A673 (cell line): ENCODE measurements around the gene ZFYVE19. TPM values are rescaled to one million over a fixed set of nuclear protein-coding genes. Genes with fewer than 3 reads are reported as not detected.

Source experiments
- BruUV-seq: library from RNA; stranded (reverse); fragments of 400-500 nt; replicated peaks from 2 replicates; lab custom pipeline; 2021; lab: Mats Ljungman, UMichigan
- CTCF ChIA-PET: fragments of 300-600 bp; sonication (Branson Sonifier 250); formaldehyde crosslinking; loops from one replicate; lab custom pipeline; 2022; ENCODE audit warnings: antibody characterized with exemption; lab: Charles Lee
- POLR2A ChIA-PET: fragments of 300-600 bp; sonication (Branson Sonifier 250); formaldehyde crosslinking; loops from one replicate; lab custom pipeline; 2022; ENCODE audit warnings: antibody characterized with exemption; ENCODE audit not compliant: low non-redundant PET; lab: Charles Lee
- DNase-seq: peaks from one replicate; pipeline ENCODE4 v3.0.0-alpha.2; 2015; ENCODE audit warnings: low spot score
- H3K27ac ChIP-seq: fragments of 200-600 bp; sonication (generic); 2 replicates; pipeline ENCODE4 v1.5.1; 2016; ENCODE audit warnings: mixed run types, low read depth, mild to moderate bottlenecking, mixed read lengths, antibody characterized with exemption, low read length; ENCODE audit not compliant: poor library complexity, severe bottlenecking
- H3K27me3 ChIP-seq: fragments of 200-600 bp; sonication (generic); replicated peaks from 2 replicates; pipeline ENCODE4 v1.6.1; 2017; ENCODE audit warnings: mixed run types, low read depth, mild to moderate bottlenecking, mixed read lengths, antibody characterized with exemption, low read length; ENCODE audit not compliant: insufficient read depth, poor library complexity
- H3K36me3 ChIP-seq: fragments of 200-600 bp; sonication (generic); 2 replicates; pipeline ENCODE4 v1.6.1; 2016; ENCODE audit warnings: mixed run types, mild to moderate bottlenecking, mixed read lengths, antibody characterized with exemption, low read length; ENCODE audit not compliant: insufficient read depth, poor library complexity, severe bottlenecking
- H3K4me1 ChIP-seq: fragments of 200-600 bp; sonication (generic); 2 replicates; pipeline ENCODE4 v1.6.1; 2017; ENCODE audit warnings: mixed run types, mild to moderate bottlenecking, mixed read lengths, antibody characterized with exemption, low read length; ENCODE audit not compliant: insufficient read depth, poor library complexity, severe bottlenecking
- H3K4me3 ChIP-seq: fragments of 200-600 bp; sonication (generic); 2 replicates; pipeline ENCODE4 v1.5.1; 2016; ENCODE audit warnings: low read depth, mixed run types, mild to moderate bottlenecking, mixed read lengths, low read length; ENCODE audit not compliant: poor library complexity, severe bottlenecking
- H3K9me3 ChIP-seq: fragments of 200-600 bp; sonication (generic); 2 replicates; pipeline ENCODE4 v1.6.1; 2016; ENCODE audit warnings: mixed run types, low read depth, mild to moderate bottlenecking, mixed read lengths, antibody characterized with exemption, low read length; ENCODE audit not compliant: poor library complexity, severe bottlenecking
- CTCF ChIP-seq: fragments of 300-800, 200-600 bp; sonication (generic); conservative IDR thresholded peaks from 2 replicates; pipeline ENCODE4 v1.5.1; 2017; ENCODE audit warnings: low read depth, mild to moderate bottlenecking, antibody characterized with exemption, low read length, moderate library complexity, mixed read lengths
- EZH2 ChIP-seq: fragments of 200-600 bp; sonication (generic); IDR thresholded peaks from 2 replicates; pipeline ENCODE4 v1.6.1; 2017; ENCODE audit warnings: borderline replicate concordance, low read depth, mild to moderate bottlenecking, mixed read lengths, antibody characterized with exemption, low read length; ENCODE audit not compliant: poor library complexity, severe bottlenecking
- intact Hi-C: fragments of 100-400 bp; cut with micrococcal nuclease; formaldehyde crosslinking; loops from one replicate; pipeline ENCODE4 v1.10.0; 2022; ENCODE audit not compliant: unreplicated experiment
- total RNA-seq: library from RNA; stranded (reverse); gene quantifications from 2 replicates; pipeline ENCODE4 v1.2.3, GENCODE V29; 2021

ZFYVE19 gene
- total RNA-seq, 1 experiment from 2014 or later = 26.4 TPM

- Histone ChIP-seq H3K4me1 (peaks cover 13% of the 10 kb centered on the region), H3K4me3 (no peak overlapping the region), H3K9me3 (no peaks in the 10 kb centered on the region), H3K27ac (no peak overlapping the region), H3K27me3 (no peaks in the 10 kb centered on the region), H3K36me3 (no peaks in the 10 kb centered on the region)
- intact Hi-C loops = no loop called here
- DNase-seq = no peak
- ChIA-PET CTCF (no interaction called here), POLR2A (no interaction called here)
- no TSS peak for BruUV-seq
- TF ChIP-seq EZH2 = no peak
- TF ChIP-seq CTCF = no peak
Observed at GRCh38 chr15:40792394-40792793, 14.5 kb upstream of the ZFYVE19 start.

GRCh38 chr15:40793216-40793989, 13.5 kb upstream of the ZFYVE19 start:
- POLR2A ChIA-PET = no interaction called here
- CTCF ChIA-PET = no interaction called here

GRCh38 chr15:40796041-40796440, 10.8 kb upstream of the ZFYVE19 start:
- no peak for DNase-seq
- Histone ChIP-seq H3K27ac (no peak overlapping the region), H3K4me3 (no peak overlapping the region), H3K27me3 (no peaks in the 10 kb centered on the region), H3K36me3 (no peaks in the 10 kb centered on the region), H3K4me1 (peaks cover 8% of the 10 kb centered on the region), H3K9me3 (no peaks in the 10 kb centered on the region)
- CTCF ChIA-PET = no interaction called here
- no TSS peak for BruUV-seq
- intact Hi-C loops = no loop called here
- POLR2A ChIA-PET = no interaction called here
- no peak for TF ChIP-seq EZH2
- TF ChIP-seq CTCF = no peak

More at GRCh38 chr15:40793216-40793989, 13.5 kb upstream of the ZFYVE19 start:
- TF ChIP-seq CTCF (no peak), EZH2 (no peak)
- intact Hi-C loops = no loop called here
- Histone ChIP-seq H3K27ac (no peak overlapping the region), H3K4me1 (peaks cover 8% of the 10 kb centered on the region), H3K9me3 (no peaks in the 10 kb centered on the region), H3K27me3 (no peaks in the 10 kb centered on the region), H3K4me3 (no peak overlapping the region), H3K36me3 (no peaks in the 10 kb centered on the region)
- no TSS peak for BruUV-seq
- DNase-seq = peak; percentile 70
